HL-60 (cell line): ENCODE measurements around the gene MBNL1.

ENCODE experiments used
- CTCF ChIP-seq: IDR thresholded peaks from one replicate; pipeline ENCODE4 v1.5.1; 2011; ENCODE audit warnings: low read length, control low read depth, inconsistent platforms; ENCODE audit not compliant: insufficient read depth
- GABPA ChIP-seq: IDR thresholded peaks from 2 replicates; pipeline ENCODE4 v1.6.1; 2012; ENCODE audit warnings: low read depth
- POLR2AphosphoS5 ChIP-seq: IDR thresholded peaks from 2 replicates; pipeline ENCODE4 v1.6.1; 2012; ENCODE audit warnings: low read depth

DNA sequence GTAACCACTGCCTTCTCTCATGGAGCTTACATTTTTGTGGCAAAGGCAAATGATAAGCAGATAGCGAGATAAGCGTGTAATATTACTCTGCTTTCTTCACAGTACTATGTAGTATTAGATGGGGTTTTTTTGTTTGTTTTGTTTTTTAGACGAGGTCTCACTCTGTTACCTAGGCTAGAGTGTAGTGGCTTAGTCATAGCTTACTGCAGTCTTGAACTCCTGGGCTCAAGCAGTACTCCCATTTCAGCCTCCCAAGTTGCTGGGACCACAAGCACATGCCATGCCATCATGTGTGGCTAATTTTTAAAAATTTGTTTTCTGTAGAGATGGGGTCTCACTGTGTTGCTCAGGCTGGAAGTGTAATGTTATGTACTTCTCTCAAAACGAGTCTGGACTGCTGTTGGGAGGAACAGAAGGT lies 22.9 kb downstream of the MBNL1 start:
- no peak for TF ChIP-seq CTCF
- TF ChIP-seq POLR2AphosphoS5, result no peak
- no peak for TF ChIP-seq GABPA
